Right kidney (tissue), 1 donor: ENCODE results near the gene GGT6.

Experiments
- DNase-seq: peaks from one replicate; pipeline ENCODE4 v3.0.0-alpha.2; 2016

The GGT6 gene

DNA sequence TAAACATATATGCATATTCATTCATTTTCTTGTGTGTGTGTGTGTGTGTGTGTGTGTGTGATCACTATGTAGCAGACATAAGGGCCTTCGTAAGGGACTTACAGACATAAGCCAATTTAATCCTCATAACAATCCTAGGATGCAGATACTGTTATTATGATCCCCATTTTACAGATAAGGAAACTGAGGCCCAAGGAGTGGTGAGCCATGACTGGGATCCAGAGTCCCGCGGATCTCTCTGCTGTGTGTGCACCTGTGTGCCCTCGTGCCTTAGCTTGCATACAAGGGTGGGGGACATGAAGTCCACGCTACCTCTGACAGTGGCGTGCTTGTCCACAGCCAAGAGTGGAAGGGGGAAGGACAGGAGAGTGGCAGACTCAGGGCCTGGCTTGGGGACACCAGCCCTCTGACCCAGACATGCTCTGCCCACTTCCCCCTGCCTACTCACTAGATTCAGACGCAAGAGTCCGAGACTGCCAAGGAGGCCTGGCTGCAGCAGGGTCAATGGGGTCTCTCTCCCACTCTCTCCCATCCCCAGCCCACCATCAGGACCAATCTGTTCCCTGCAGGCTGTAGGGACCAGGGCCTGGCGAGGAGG, 14.2 kb upstream of the GGT6 start:
- DNase-seq: no peak

DNA sequence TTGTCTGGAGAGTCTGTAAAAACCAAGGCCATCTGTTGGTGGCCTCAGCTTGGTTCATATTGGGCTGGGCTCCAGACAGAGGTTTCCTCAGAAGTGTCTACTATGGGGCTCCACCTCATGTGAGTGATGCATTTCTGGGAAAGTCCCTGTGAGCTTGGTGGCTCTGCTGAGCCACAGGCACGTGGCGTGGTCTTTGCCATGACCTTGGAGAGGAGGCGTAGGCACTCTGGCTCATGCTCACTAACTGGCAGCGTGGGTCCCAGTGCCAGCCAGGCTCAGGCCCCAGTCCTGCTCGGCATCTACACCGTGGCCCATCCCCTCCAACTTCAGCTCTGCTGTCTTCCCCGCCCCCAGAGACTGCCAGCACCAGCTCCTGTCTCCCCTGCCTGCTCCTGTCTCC, 13.3 kb upstream of the GGT6 start:
- no peak for DNase-seq

DNA sequence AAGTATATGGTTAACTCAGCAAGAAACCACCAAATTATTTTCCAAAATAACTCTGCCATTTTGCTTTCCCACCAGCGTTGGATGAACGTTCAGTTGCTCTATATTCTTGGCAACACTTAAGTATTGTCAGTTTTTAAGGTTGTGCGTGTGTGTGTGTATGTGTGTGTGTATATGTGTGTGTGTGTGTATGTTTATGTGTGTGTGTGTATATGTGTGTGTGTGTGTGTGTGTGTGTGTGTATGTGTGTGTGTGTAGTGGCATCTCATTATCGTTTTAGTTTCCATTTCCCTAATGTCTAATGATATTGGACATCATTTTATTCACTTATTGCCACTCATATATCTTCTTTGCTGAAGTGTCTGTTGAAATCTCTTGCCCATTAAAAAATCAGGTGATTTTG, 12.7 kb upstream of the GGT6 start:
- DNase-seq: no peak

DNA sequence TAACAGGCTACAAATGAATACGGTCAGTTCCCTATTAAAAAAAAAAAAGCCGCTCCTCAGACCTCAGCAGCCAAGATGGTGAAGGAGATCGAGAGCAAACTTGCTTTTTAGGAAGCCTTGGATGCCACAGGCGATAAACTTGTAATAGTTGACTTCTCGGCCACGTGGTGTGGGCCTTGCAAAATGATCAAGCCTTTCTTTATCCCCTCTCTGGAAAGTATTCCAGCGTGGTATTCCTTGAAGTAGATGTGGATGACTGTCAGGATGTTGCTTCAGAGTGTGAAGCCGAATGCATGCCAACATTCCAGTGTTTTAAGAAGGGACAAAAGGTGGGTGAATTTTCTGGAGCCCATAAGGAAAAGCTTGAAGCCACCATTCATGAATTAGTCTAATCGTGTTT, 11.8 kb upstream of the GGT6 start:
- no peak for DNase-seq

DNA sequence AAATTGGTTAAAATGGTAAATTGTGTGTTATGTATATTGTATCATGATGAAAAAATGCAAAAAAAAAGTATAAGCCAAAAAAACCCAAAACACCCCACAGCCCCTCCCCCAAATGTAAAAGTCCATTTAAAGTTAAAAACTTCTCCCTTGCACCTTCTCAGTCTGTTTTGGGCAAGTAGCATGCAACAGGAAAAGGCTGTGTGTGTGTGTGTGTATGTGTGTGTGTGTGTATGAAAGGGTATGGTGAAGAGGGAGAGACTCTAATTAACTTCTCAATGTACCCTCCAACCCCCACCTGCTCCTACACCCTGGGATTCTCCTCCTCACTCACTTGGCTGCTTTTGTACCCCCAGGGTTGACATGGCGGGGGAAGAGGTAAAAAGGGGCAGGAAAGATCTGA, 9.2 kb upstream of the GGT6 start:
- no peak for DNase-seq

DNA sequence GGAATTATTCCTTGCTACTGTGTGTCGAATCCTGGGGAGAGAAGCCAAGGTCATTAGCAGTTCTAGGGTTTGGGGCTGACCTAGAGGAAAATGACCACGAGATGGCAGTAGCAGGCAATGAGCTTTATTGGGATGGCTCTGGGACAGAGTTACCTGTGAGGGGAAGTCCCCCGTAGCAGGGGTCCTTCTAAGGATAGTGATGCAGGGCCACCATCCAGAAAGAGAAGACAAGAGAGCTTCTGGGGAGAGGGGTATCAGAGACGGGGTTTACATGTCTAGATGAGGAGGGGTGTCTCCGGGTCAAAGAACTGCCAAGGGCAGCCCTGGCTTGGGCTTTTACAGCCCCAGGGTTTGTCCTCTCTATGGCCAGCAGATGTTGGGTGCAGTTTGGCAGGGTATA, 6.4 kb upstream of the GGT6 start:
- peak; percentile 69 for DNase-seq

DNA sequence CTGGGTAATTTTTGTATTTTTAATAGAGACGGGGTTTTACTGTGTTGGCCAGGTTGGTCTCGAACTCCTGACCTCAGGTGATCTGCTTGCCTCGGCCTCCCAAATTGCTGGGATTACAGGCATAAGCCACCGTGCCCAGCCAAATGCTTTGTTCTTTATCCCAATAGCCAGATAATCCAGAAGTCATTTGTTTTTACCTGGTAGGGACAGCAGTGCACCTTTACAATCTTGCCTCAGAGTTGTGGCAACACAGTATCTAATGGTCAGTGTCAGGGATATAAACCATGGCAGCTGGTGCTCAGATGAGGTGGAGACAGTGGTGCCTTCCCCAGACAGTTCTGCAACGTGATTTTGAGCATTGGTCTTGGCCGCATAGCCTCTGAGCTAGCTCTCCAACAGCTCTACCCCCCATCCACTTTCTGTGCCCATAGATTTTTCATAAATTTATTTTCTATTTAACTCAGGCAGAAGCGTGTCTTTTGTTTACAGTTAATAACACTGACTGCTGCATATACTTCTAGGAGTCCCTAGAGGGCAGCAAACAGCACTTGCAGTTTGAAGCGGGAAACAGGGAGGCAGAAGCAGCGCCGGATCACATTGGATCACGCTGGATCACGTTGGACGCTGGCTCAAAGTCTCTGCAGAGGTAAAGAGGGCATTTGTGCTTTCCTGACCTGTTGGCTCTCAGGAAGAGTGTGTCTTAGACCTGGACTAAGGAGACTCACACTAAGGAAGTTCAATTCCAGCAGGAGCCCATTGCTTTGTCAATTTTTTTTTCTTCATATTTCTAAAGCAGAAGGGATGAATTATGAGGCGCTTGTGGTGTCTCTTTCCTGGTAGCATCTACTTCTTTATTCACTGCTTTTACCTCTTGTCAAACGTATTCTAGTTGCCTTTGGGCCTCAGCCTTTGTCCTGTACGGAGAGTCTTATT, 5.1 kb upstream of the GGT6 start:
- DNase-seq: no peak

DNA sequence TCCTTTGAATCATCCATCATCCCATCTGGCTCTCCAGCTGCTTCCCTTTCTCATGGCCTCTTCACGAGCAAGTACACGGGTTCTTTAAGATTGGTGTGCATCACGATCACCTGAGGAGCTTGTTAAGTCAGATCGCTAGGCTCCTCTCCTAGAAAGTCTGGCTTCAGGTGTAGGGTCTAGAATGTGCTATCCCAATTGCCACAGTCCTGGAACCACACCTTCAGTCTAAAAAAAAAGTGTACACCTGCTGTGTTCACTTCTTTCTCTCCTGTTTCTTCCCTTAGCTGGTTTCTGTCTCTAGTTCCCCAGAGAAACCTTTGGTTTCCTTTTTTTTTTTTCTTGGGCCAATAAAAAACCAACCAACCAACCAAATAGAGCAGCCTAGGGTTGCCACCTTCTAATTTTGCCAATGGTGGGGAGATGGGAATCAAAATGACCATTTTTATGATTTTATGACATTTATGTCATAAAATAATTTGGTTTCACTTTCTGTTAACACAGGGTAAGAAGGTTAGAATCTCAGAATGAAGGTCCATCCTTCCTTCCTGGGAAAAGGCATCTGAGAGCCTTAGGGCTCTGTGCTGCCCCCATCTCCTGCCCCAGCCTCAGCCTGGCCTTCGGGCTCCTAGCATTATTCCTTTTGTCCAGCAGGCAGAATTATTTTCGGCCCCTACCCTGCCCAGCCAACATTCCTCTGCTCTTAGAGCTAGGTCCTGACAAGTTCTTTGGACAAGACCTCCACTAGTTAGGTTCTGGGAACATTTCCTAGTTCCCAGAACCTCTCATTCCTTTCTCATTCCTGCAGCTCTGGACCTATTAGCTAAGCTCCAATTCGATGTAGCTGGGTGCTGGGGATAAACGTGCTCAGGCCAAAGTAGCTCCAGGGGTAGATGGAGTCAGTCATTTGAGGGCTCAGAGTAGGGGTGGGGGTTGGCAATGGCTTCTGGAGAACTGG, 1.9 kb upstream of the GGT6 start:
- DNase-seq: no peak

DNA sequence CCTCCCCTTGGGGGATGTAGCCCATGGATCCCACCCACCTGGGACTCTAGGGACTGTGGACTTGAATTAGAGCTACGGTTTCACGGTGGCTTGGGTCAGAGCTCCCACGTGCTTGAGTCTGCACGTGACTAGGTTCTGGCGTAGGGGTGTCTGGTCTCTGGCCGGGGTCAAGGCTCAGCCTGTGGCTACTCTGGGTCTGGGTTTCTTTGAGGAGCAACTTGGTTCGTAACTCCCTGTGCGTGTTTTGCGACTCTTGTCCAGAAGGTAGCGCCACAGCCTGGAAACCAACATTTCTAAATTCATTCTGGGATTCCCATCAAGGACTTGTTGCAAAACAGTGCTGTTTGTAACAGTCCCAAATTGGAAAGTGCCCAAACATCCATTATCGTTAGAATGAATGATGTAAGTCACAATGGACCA, 470 bp upstream of the GGT6 start:
- no peak for DNase-seq

DNA sequence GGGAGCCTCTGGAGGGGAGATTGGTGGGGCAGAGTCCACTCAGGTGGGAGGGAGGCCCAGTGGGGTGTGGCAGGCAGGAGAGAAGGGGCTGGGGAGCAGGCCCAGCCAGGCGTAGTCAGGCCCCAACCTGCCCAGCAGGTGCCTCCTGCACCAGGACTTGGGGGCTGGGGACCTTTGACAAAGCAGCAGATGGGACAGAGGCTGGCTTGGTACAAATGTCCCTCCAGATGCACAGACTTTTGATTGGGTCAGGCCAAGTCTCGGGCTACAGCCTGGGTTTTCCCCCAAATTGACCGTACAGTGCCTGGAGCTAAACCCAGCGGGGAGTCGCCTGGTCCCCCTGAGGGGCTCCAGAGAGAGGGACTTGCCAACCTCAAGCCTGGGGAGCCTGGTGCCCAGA, 411 bp downstream of the GGT6 start:
- DNase-seq: no peak

DNA sequence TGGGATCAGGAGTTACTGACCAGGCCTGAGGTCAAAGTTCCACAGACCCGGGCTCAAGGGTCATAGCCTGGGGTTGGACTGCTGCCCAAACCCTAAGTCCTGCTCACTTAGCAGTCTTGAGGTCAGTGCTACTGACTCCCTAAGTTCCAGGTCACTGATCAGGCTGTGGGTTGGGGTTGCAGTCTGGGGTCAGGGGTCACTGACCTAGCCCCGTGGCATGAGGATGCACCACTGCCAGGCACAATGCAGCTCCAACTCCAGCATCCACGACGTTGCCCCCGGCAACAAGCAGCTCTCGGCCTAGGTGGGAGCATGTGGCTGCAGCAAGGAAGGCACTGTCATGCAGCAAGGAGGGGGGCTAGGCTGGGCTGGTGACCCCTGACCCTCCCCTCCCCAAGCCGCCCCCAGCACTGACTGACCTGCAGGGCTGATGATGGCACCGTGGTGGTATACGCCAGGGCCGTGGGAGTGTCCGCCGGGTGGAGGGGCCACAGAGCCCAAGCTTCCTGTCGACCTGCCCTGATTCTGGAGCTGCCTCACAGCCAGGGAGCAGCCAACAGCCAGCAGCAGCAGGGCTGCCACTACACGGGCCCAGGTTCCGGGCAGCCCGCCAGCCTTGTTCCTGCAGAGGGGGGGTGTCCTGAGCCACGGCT, 1.1 kb downstream of the GGT6 start:
- DNase-seq: no peak

DNA sequence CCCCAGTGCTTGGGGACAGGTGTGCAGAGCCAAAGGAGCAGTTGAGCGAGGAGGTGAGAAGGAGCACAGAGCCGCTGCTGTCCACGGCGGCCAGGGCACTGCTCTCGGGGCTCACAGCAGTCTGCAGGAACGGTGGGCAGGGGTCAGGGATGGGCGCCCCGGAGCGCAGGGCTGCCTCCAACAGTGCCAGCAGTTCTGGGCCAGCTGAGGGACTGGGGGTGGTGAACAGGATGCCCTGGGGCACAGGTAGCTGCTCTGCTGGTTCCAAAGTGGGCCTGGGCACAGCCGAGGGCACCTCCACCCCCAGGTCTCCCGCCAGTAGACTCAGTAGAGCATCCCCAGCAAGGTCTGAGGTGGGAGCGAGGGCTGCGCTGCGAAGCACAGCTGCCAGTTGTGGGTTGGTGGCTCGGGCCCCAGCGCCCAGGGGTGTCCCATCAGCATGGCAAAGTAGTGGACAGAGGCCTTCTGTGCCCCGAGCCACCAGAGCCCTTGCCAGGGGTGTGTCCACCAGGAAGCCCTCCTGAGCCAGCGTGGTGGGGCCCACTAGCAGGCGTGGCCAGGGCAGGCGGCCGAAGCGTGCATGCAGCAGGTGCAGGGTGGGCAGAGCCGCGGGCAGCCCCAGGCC, 1.9 kb downstream of the GGT6 start:
- no peak for DNase-seq

DNA sequence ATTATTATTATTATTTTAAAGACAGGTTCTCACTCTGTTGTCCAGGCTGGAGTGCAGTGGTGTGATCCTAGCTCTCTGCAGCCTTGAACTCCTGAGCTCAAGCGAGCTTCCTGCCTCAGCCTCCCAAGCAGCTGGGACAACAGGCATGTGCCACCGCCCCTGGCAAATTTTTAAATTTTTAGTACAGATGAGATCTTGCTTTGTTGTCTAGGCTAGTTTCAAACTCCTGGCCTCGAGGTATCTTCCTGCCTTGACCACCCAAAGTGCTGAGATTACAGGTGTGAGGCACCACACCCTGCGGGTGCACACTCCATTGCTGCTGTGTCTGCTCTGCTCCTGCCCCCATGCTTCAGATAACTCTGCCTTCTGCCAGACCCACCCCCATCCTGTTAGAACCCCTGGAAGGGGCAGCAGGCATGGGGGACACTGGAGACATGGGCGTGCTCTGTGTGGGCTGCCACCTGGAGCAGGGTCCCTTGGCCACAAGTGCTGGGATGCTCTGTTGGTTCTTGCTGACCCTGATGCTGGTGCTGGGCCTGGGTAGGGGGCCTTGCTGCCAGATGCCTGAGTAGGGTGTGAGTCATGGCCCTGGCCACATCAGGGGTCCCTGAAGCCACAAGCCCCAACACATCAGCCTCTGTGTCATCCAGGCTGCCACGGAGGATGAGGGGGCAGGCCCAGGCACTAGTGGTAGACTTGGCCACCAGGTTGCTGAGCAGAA, 2.6 kb downstream of the GGT6 start:
- DNase-seq: no peak

DNA sequence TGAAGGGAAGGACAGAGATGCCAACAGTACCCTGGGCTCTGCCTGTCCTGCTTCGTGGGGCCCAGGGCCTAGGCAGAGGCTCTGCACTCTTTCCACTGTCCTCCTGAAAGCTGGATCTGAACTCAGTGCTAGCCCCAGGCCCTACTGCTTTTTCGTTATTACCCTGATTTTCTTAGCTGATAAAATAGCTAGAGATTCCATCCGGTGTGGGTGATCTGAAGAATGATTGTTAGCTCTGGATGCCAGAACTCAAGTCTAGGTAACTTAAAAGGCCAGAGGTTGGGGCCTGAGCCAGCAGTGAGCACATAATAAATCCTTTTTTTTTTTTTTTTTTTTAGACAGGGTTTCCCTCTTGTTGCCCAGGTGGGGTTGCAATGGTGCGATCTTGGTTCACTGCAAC, 3.4 kb downstream of the GGT6 start:
- no peak for DNase-seq

DNA sequence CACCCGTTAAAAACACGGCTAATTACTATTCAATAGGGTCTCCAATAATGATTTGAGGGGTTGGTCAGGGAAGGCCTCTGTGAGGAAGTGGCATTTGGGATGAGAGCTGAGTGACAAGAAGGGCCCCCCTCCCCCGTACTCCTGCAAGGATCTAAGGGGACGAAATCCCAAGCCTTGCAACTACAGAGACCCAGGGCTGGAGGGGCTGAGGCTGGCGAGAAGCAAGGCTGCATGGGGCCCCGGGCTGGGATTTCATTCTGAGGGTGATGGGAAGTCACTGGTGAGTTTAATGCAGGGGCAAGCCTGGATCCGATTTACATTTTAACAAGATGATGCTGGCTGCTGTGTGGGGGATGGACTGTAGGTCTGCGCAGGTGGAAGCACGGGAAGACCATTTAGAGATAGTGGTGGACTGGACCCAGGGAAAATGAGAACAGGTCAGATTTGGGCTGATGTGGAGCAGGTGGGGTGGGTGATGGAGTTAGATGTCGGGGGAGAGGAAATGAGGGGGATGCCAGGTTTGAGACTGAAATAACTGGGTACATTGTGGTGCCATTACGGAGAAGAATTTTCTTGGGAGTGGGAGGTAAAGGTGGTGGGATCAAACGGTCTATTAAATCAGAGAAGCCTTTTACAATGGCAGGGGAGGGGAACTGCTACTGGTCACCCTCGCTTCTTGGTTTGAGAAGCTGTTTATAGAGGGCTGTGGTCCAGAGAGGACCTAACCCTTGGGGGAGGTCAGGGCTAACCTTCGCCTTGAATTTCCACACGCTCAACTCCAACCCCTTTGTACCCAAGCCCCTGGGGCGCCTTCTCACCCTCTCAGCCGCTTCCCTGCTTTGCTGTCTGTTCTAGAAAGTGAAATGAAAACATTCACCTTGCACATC, 4.3 kb downstream of the GGT6 start:
- DNase-seq: no peak

DNA sequence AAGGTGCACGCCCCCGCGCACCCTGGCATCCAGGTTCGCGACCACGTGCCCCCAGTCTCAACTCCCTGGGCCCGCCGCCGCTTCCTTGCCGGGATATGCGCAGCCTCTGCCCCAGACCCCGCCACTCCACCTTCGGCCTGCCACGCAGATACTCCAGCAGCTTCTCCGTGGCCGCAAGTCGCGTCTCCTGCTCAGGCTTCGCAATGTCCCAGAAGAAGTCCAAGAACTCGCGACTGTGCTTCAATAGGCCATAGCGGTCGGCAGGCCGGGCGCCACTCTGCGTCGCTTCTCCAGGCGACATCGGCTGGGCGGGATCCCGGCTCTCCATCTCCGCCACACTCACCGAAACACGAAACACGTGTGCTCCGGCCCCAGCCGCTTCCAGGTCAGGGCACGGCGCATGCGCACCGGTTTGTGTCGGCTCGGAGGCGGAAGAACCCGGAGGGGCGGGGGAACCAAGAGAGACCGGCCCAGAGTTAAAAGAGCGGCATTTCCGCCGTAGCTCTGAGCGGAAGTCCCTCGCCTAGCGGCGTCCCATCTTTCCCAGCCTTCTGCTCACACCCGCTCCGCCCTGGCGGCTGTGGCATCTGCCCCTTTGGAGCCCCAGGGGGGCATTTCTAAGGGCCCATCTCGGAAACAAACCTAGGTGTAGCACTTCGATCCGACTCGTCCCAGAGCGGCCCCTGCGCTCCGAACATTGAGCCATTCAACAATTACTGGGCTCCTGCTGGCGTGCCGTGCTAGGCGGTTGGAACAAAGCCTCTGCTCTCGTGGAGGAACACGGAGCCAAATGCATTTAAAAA, 5.2 kb downstream of the GGT6 start, which contains the start of gene MYBBP1A:
MYBBP1A (minus strand) TSS at position 388 of the 803 bp plus-strand sequence; CDS start at position 328, 60 bp downstream.
- DNase-seq: peak; percentile 89

DNA sequence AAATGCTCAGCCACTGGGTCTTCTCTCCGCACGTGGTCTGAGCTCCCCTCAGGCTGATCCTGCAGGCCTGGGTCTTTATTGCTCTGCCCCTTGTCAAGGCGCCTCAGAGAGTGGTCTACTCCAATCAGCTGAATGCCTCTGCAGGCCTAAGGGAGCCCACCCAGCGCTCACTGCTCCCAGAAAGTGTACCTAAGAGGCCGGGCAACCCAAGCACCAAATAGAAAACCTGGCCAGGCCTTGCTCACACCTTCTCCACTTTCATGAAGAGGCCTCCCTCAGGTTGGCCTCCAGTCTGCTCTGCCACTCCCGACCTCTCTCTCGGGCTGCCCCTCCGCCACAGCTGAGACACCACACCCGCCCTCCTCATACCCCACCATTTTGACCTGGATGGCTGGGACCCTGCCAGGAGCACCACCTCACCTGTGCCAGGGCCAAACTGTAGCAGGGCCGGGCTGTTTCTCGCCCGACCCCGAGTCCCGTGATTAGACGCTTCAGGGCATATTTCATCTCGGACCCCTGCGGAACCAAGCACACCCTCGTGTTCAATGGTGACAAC, 5.9 kb downstream of the GGT6 start:
- DNase-seq: no peak

DNA sequence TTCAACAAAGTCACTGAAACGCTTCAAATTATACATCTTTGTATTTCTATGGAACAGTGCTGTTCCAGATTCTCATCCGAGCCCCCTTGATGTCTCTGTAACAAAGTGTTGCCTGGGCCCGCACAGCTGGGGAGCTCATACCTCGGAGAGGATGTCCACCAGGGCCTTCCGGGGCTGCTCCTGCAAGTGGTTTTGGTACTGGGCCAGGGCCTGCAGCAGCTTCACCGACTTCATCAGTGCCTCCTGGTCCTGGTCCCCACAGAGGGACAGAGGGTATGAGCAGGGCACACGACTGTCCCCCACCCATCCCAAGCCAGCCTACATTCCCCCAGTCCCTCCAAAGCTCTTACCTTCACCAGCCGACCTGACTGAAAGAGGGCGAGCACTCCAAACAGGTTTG, 6.7 kb downstream of the GGT6 start:
- no peak for DNase-seq
